Parathyroid adenoma (tissue), 2 donors: ENCODE data around the gene MIX23.
A peak's percentile ranks its signal among the peaks of the same experiment; 100 is the strongest.

Source experiments
- H2AFZ ChIP-seq: fragments of 300-600 bp; sonication (generic); one replicate; pipeline ENCODE4 v1.7.0; 2017; ENCODE audit warnings: antibody characterized with exemption, mild to moderate bottlenecking
- H3K27ac ChIP-seq: fragments of 300-600 bp; sonication (generic); one replicate; pipeline ENCODE4 v1.7.0; 2017
- H3K27me3 ChIP-seq: fragments of 300-600 bp; sonication (generic); one replicate; pipeline ENCODE4 v1.7.0; 2017; ENCODE audit warnings: low read length; ENCODE audit not compliant: control insufficient read depth, insufficient read depth
- H3K36me3 ChIP-seq: fragments of 300-600 bp; sonication (generic); one replicate; pipeline ENCODE4 v1.7.0; 2017; ENCODE audit warnings: low read length; ENCODE audit not compliant: control insufficient read depth, insufficient read depth
- H3K4me1 ChIP-seq: fragments of 300-600 bp; sonication (generic); one replicate; pipeline ENCODE4 v1.7.0; 2017; ENCODE audit warnings: control low read depth
- H3K4me2 ChIP-seq: fragments of 300-600 bp; sonication (generic); one replicate; pipeline ENCODE4 v1.7.0; 2017; ENCODE audit warnings: low read length
- H3K4me3 ChIP-seq: fragments of 300-600 bp; sonication (generic); one replicate; pipeline ENCODE4 v1.7.0; 2017; ENCODE audit warnings: low read depth, low read length
- H3K79me2 ChIP-seq: fragments of 300-600 bp; sonication (generic); one replicate; pipeline ENCODE4 v1.7.0; 2017; ENCODE audit warnings: control low read depth
- H3K9ac ChIP-seq: fragments of 300-600 bp; sonication (generic); one replicate; pipeline ENCODE4 v1.7.0; 2017; ENCODE audit warnings: mild to moderate bottlenecking
- H3K9me3 ChIP-seq: fragments of 300-600 bp; sonication (generic); one replicate; pipeline ENCODE4 v1.7.0; 2017; ENCODE audit warnings: low read length; ENCODE audit not compliant: control insufficient read depth
- TF ChIP-seq, protein P1 (sequence below): fragments of 300-600 bp; sonication (generic); IDR thresholded peaks from one replicate; pipeline ENCODE4 v1.7.0; 2017; ENCODE audit warnings: antibody characterized with exemption, mild to moderate bottlenecking
- donor health status: primary hyperparathyroidism.

Gene MIX23

GRCh38 chr3:122365073-122365472 is 18.0 kb downstream of the MIX23 start:
- no peak overlapping the region for H3K4me3 ChIP-seq
- peaks cover 6% of the 10 kb centered on the region for H3K4me1 ChIP-seq
- no peaks in the 10 kb centered on the region for H3K36me3 ChIP-seq

DNA sequence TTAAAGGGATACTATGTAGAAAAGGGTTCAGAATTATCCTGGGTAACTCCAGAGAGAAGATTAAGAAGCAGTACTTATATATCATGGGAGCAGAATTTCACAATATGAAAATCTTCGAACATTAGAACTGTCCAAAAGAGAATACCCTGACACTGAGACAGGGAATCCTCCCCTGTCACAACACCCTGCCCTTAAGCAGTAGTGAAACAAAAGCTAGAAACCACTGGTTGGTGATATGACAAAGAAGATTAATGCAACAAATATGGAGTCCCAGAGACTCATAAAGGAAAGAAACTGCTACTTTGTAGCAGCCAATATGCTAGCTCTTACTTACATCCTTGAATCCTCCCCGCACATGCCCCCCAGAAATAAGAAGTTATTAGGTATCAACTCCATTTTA is 18.5 kb downstream of the MIX23 start:
- H3K79me2 ChIP-seq, result no peaks in the 10 kb centered on the region
- no peak overlapping the region for H3K9ac ChIP-seq
- H3K9me3 ChIP-seq, result no peaks in the 10 kb centered on the region
- H3K36me3 ChIP-seq, result no peaks in the 10 kb centered on the region
- TF ChIP-seq, protein P1, sequence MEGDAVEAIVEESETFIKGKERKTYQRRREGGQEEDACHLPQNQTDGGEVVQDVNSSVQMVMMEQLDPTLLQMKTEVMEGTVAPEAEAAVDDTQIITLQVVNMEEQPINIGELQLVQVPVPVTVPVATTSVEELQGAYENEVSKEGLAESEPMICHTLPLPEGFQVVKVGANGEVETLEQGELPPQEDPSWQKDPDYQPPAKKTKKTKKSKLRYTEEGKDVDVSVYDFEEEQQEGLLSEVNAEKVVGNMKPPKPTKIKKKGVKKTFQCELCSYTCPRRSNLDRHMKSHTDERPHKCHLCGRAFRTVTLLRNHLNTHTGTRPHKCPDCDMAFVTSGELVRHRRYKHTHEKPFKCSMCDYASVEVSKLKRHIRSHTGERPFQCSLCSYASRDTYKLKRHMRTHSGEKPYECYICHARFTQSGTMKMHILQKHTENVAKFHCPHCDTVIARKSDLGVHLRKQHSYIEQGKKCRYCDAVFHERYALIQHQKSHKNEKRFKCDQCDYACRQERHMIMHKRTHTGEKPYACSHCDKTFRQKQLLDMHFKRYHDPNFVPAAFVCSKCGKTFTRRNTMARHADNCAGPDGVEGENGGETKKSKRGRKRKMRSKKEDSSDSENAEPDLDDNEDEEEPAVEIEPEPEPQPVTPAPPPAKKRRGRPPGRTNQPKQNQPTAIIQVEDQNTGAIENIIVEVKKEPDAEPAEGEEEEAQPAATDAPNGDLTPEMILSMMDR, result no peak
- no peaks in the 10 kb centered on the region for H3K27me3 ChIP-seq
- H2AFZ ChIP-seq, result no peak overlapping the region
- H3K4me3 ChIP-seq, result no peak overlapping the region
- H3K4me1 ChIP-seq, result peaks cover 6% of the 10 kb centered on the region
- H3K27ac ChIP-seq, result no peak overlapping the region
- no peak overlapping the region for H3K4me2 ChIP-seq

More at GRCh38 chr3:122365073-122365472, 18.0 kb downstream of the MIX23 start:
- Histone ChIP-seq H3K27me3 (no peaks in the 10 kb centered on the region), H3K9me3 (no peaks in the 10 kb centered on the region), H3K9ac (no peak overlapping the region), H3K27ac (no peak overlapping the region), H2AFZ (no peak overlapping the region), H3K4me2 (no peak overlapping the region), H3K79me2 (no peaks in the 10 kb centered on the region)
- TF ChIP-seq, protein P1, result no peak

- Histone ChIP-seq H3K79me2 (no peaks in the 10 kb centered on the region), H3K9me3 (no peaks in the 10 kb centered on the region), H2AFZ (no peak overlapping the region), H3K9ac (no peak overlapping the region), H3K27ac (peak overlapping the region; percentile 20), H3K4me2 (no peak overlapping the region), H3K36me3 (no peaks in the 10 kb centered on the region), H3K4me1 (no peaks in the 10 kb centered on the region), H3K27me3 (no peaks in the 10 kb centered on the region), H3K4me3 (no peak overlapping the region)
- TF ChIP-seq, protein P1, result no peak
These were observed 21.0 kb downstream of the MIX23 start for GRCh38 chr3:122362026-122362425.

DNA sequence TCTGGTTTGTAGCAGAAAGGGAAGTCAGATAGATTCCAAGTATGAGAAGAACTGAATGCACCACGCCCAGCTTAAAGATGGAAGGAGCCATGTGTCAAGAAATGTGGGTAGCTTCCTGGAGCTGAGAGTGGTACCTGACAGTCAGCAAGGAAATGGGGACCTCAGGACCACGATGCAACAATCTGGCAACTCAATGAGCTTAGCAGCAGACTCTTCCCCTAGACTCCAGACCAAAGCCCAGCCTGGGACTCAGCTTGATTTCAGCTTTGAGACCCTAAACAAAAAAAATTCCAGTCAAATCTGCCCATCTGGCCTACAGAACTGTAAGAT is 24.4 kb downstream of the MIX23 start:
- no peak overlapping the region for H3K27ac ChIP-seq
- H3K4me2 ChIP-seq, result no peak overlapping the region
- H3K4me3 ChIP-seq, result no peak overlapping the region
- TF ChIP-seq, protein P1, result no peak
- no peak overlapping the region for H2AFZ ChIP-seq
- no peaks in the 10 kb centered on the region for H3K36me3 ChIP-seq
- H3K9ac ChIP-seq, result no peak overlapping the region
- H3K9me3 ChIP-seq, result no peaks in the 10 kb centered on the region
- H3K79me2 ChIP-seq, result no peaks in the 10 kb centered on the region
- H3K27me3 ChIP-seq, result no peaks in the 10 kb centered on the region
- H3K4me1 ChIP-seq, result peaks cover 6% of the 10 kb centered on the region

GRCh38 chr3:122357828-122358702 is 25.0 kb downstream of the MIX23 start:
- H3K4me2 ChIP-seq, result no peak overlapping the region
- no peak overlapping the region for H3K27ac ChIP-seq
- TF ChIP-seq, protein P1, result no peak
- H3K9me3 ChIP-seq, result no peaks in the 10 kb centered on the region
- no peaks in the 10 kb centered on the region for H3K79me2 ChIP-seq
- no peak overlapping the region for H2AFZ ChIP-seq
- H3K4me3 ChIP-seq, result no peak overlapping the region
- peaks cover 12% of the 10 kb centered on the region for H3K4me1 ChIP-seq
- no peak overlapping the region for H3K9ac ChIP-seq
- no peaks in the 10 kb centered on the region for H3K27me3 ChIP-seq
- no peaks in the 10 kb centered on the region for H3K36me3 ChIP-seq
